GM23338 (cell line): ENCODE results near the gene RBL1. TPM values are rescaled to one million over a fixed set of nuclear protein-coding genes. Genes with fewer than 3 reads are reported as not detected.

Experiments
- ATAC-seq: fragments of 200-7000 bp; cut with Tn5 transposase; 3 replicates; pipeline ENCODE4 v1.9.1; 2020
- DNase-seq: peaks from one replicate; pipeline ENCODE4 v3.0.0-alpha.2; 2015; ENCODE audit warnings: low spot score
- H2AFZ ChIP-seq: fragments of 200-600 bp; sonication (generic); 2 replicates; pipeline ENCODE4 v1.8.0; 2016; ENCODE audit warnings: antibody characterized with exemption, mild to moderate bottlenecking, moderate library complexity
- H3F3A ChIP-seq: fragments of 200-600 bp; sonication (generic); replicated peaks from 2 replicates; pipeline ENCODE4 v1.8.0; 2017; ENCODE audit warnings: antibody characterized with exemption, mixed run types, low read depth
- H3K27ac ChIP-seq: fragments of 200-600 bp; sonication (generic); 2 replicates; pipeline ENCODE4 v1.6.1; 2016; ENCODE audit warnings: low read depth
- H3K27me3 ChIP-seq: fragments of 200-600 bp; sonication (generic); 2 replicates; pipeline ENCODE4 v1.8.0; 2016; ENCODE audit warnings: mild to moderate bottlenecking, mixed run types, moderate library complexity; ENCODE audit not compliant: insufficient read depth
- H3K36me3 ChIP-seq: fragments of 200-600 bp; sonication (generic); 2 replicates; pipeline ENCODE4 v1.8.0; 2016; ENCODE audit warnings: mild to moderate bottlenecking; ENCODE audit not compliant: insufficient read depth
- H3K4me1 ChIP-seq: fragments of 200-600 bp; sonication (generic); 2 replicates; pipeline ENCODE4 v1.8.0; 2016; ENCODE audit warnings: mild to moderate bottlenecking, moderate library complexity; ENCODE audit not compliant: insufficient read depth
- H3K4me2 ChIP-seq: fragments of 200-600 bp; sonication (generic); 2 replicates; pipeline ENCODE4 v1.7.1; 2017; ENCODE audit warnings: mixed run types
- H3K4me3 ChIP-seq: fragments of 200-600 bp; sonication (generic); 2 replicates; pipeline ENCODE4 v1.6.1; 2016; ENCODE audit warnings: mixed run types
- H3K79me2 ChIP-seq: fragments of 200-600 bp; sonication (generic); replicated peaks from 2 replicates; pipeline ENCODE4 v1.8.0; 2017; ENCODE audit warnings: mild to moderate bottlenecking; ENCODE audit not compliant: insufficient read depth
- H3K9me2 ChIP-seq: fragments of 200-600 bp; sonication (generic); 2 replicates; pipeline ENCODE4 v1.8.0; 2017; ENCODE audit not compliant: insufficient read depth
- H4K20me1 ChIP-seq: fragments of 200-600 bp; sonication (generic); replicated peaks from 2 replicates; pipeline ENCODE4 v1.8.0; 2017; ENCODE audit warnings: mild to moderate bottlenecking; ENCODE audit not compliant: insufficient read depth
- H3K27ac Mint-ChIP-seq: 2 replicates; pipeline ENCODE4 v1.8.0; 2020; ENCODE audit warnings: inconsistent platforms, mild to moderate bottlenecking, moderate library complexity, mixed read lengths
- H3K27me3 Mint-ChIP-seq: 3 replicates; pipeline ENCODE4 v1.8.0; 2022; ENCODE audit warnings: low read depth, mild to moderate bottlenecking, moderate library complexity, mixed read lengths, inconsistent platforms; ENCODE audit not compliant: insufficient read depth, poor library complexity
- H3K36me3 Mint-ChIP-seq: 3 replicates; pipeline ENCODE4 v1.8.0; 2021; ENCODE audit warnings: low read depth, mild to moderate bottlenecking, inconsistent platforms, moderate library complexity, mixed read lengths
- H3K4me1 Mint-ChIP-seq: 3 replicates; pipeline ENCODE4 v1.8.0; 2020; ENCODE audit warnings: mild to moderate bottlenecking, inconsistent platforms, mixed read lengths
- H3K4me3 Mint-ChIP-seq: 3 replicates; pipeline ENCODE4 v1.8.0; 2021; ENCODE audit warnings: moderate library complexity, mild to moderate bottlenecking, inconsistent platforms, mixed read lengths
- H3K9me3 Mint-ChIP-seq: 3 replicates; pipeline ENCODE4 v1.8.0; 2020; ENCODE audit warnings: moderate library complexity, mild to moderate bottlenecking, inconsistent platforms, mixed read lengths
- CREB1 ChIP-seq: fragments of 250-450 bp; sonication (Bioruptor Pico); IDR thresholded peaks from 2 replicates; pipeline ENCODE4 v1.5.0; 2020; ENCODE audit warnings: low read depth, mild to moderate bottlenecking, moderate library complexity
- EZH2phosphoT487 ChIP-seq: fragments of 200-600 bp; sonication (generic); IDR thresholded peaks from one replicate; pipeline ENCODE4 v1.8.1; 2018; ENCODE audit warnings: antibody characterized with exemption; ENCODE audit not compliant: unreplicated experiment
- JUNB ChIP-seq: IDR thresholded peaks from one replicate; pipeline ENCODE4 v1.6.1; 2016; ENCODE audit warnings: antibody characterized with exemption; ENCODE audit not compliant: unreplicated experiment
- NANOG ChIP-seq: IDR thresholded peaks from 2 replicates; pipeline ENCODE4 v1.6.1; 2016; ENCODE audit warnings: antibody characterized with exemption, borderline replicate concordance
- POLR2AphosphoS5 ChIP-seq: IDR thresholded peaks from 2 replicates; pipeline ENCODE4 v1.6.1; 2016; ENCODE audit warnings: antibody characterized with exemption, low read depth
- STAT1 ChIP-seq: IDR thresholded peaks from one replicate; pipeline ENCODE4 v1.6.1; 2016; ENCODE audit warnings: antibody characterized with exemption; ENCODE audit not compliant: unreplicated experiment
- ZNF114 ChIP-seq: fragments of 250-450 bp; sonication (Bioruptor Pico); IDR thresholded peaks from 2 replicates; pipeline ENCODE4 v1.5.0; 2020; ENCODE audit warnings: mild to moderate bottlenecking, moderate library complexity
- ZNF331 ChIP-seq: fragments of 250-450 bp; sonication (Bioruptor Pico); IDR thresholded peaks from 2 replicates; pipeline ENCODE4 v1.5.0; 2020; ENCODE audit warnings: low read depth, mild to moderate bottlenecking, moderate library complexity
- polyA plus RNA-seq: library from polyadenylated mRNA; unstranded; fragments of >200 nt; fragmentation: Nextera tagmentation; extraction: Ambion mirVana; gene quantifications from 2 replicates; pipeline ENCODE4 v1.2.1, GENCODE V29; 2016
- total RNA-seq: library from RNA; depleted of rRNA; stranded (reverse); fragments of >200 nt; shearing (Covaris generic); gene quantifications from 2 replicates; pipeline ENCODE4 v1.2.3, GENCODE V29; 2014
- TF ChIP-seq, protein P1 (sequence below): IDR thresholded peaks from one replicate; pipeline ENCODE4 v1.6.1; 2018; ENCODE audit warnings: antibody characterized with exemption; ENCODE audit not compliant: unreplicated experiment
- TF ChIP-seq, protein P2 (sequence below), 2 experiments: fragments of 200-600 bp in 1 of 2; sonication (generic) in 1 of 2; conservative IDR thresholded peaks; 2 replicates each; pipeline versions ENCODE4 v1.5.1 to v1.6.1; 2016 to 2017; ENCODE audit warnings: antibody characterized with exemption in 2 of 2, low read depth in 2 of 2, mild to moderate bottlenecking in 2 of 2, moderate library complexity in 1 of 2
- TF ChIP-seq, protein P3 (sequence below): IDR thresholded peaks from 2 replicates; pipeline ENCODE4 v1.6.1; 2016; ENCODE audit warnings: antibody characterized with exemption

RBL1 gene
- total and polyA plus RNA-seq, 2 experiments from 2014 or later: 6.4 to 12.6 TPM

DNA sequence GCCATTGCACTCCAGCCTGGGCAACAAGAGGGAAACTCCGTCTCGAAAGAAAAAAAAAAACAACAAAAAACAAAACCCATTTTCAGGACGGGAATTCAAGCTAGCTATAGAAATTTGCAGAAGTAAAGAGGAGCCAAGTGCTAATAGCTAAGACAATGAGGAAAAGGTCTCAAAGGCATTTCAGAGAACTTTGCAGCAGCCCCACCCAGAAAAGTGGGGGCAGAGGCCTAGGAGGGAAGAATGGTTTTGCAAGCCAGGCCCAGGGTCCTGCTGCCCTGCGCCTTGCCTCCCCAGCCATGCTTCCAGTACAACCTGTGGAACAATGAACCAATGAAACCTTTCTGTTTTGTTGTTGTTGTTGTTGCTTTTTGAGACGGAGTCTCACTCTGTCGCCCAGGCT lies 106.0 kb downstream of the RBL1 start:
- H3K27ac Mint-ChIP-seq: no peak overlapping the region
- Histone ChIP-seq H3K9me2 (no peaks in the 10 kb centered on the region), H3K4me2 (no peak overlapping the region), H3K4me3 (no peak overlapping the region), H3K36me3 (no peaks in the 10 kb centered on the region; the same call in 1 of the 2 replicates), H3F3A (no peaks in the 10 kb centered on the region), H4K20me1 (no peaks in the 10 kb centered on the region), H3K4me1 (0 out of 2 replicates have a peak, but pooled peaks cover 6% of the 10 kb centered on the region), H3K27ac (no peak overlapping the region), H2AFZ (peak overlapping the region; percentile 40; the same call in 1 of the 2 replicates), H3K27me3 (no peaks in the 10 kb centered on the region), H3K79me2 (no peaks in the 10 kb centered on the region)
- TF ChIP-seq ZNF331 (CRISPR knock-in tag) (no peak), CREB1 (no peak), EZH2phosphoT487 (no peak), STAT1 (no peak), NANOG (no peak)
- TF ChIP-seq, protein P1, sequence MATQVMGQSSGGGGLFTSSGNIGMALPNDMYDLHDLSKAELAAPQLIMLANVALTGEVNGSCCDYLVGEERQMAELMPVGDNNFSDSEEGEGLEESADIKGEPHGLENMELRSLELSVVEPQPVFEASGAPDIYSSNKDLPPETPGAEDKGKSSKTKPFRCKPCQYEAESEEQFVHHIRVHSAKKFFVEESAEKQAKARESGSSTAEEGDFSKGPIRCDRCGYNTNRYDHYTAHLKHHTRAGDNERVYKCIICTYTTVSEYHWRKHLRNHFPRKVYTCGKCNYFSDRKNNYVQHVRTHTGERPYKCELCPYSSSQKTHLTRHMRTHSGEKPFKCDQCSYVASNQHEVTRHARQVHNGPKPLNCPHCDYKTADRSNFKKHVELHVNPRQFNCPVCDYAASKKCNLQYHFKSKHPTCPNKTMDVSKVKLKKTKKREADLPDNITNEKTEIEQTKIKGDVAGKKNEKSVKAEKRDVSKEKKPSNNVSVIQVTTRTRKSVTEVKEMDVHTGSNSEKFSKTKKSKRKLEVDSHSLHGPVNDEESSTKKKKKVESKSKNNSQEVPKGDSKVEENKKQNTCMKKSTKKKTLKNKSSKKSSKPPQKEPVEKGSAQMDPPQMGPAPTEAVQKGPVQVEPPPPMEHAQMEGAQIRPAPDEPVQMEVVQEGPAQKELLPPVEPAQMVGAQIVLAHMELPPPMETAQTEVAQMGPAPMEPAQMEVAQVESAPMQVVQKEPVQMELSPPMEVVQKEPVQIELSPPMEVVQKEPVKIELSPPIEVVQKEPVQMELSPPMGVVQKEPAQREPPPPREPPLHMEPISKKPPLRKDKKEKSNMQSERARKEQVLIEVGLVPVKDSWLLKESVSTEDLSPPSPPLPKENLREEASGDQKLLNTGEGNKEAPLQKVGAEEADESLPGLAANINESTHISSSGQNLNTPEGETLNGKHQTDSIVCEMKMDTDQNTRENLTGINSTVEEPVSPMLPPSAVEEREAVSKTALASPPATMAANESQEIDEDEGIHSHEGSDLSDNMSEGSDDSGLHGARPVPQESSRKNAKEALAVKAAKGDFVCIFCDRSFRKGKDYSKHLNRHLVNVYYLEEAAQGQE: no peak
- TF ChIP-seq, protein P2, sequence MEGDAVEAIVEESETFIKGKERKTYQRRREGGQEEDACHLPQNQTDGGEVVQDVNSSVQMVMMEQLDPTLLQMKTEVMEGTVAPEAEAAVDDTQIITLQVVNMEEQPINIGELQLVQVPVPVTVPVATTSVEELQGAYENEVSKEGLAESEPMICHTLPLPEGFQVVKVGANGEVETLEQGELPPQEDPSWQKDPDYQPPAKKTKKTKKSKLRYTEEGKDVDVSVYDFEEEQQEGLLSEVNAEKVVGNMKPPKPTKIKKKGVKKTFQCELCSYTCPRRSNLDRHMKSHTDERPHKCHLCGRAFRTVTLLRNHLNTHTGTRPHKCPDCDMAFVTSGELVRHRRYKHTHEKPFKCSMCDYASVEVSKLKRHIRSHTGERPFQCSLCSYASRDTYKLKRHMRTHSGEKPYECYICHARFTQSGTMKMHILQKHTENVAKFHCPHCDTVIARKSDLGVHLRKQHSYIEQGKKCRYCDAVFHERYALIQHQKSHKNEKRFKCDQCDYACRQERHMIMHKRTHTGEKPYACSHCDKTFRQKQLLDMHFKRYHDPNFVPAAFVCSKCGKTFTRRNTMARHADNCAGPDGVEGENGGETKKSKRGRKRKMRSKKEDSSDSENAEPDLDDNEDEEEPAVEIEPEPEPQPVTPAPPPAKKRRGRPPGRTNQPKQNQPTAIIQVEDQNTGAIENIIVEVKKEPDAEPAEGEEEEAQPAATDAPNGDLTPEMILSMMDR (conservative IDR thresholded peaks at IDR 0.05; ENCODE audit: low read depth in 2 of 2): no peak
- DNase-seq: no peak
- no peak overlapping the region for H3K4me3 Mint-ChIP-seq
- H3K27me3 Mint-ChIP-seq: peaks cover 4% of the 10 kb centered on the region
- ATAC-seq: peak; percentile 53
- H3K4me1 Mint-ChIP-seq: peaks cover 14% of the 10 kb centered on the region; the same call in 2 of the 3 replicates
- H3K36me3 Mint-ChIP-seq: peaks cover 23% of the 10 kb centered on the region
- H3K9me3 Mint-ChIP-seq: peaks cover 24% of the 10 kb centered on the region

DNA sequence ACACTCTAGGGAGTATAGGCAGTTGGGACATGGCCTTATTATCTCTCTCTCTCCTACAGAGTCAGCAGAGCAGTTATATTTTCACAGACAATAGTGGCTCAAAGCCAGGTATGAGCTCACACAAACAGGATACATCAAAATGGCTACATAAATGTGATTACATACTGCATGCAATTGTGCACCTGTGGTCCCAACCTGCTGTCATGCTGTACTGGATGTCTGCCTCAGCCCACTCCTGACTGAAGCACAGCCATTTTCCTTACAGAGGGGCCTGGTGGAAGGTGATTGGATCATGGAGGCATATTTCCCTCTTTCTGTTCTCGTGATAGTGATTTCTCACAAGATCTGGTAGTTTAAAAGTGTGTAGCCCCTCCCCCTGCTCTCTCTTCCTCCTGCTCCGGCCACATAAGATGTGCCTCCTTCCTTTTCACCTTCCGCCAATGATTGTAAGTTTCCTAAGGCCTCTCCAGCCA lies 107.3 kb downstream of the RBL1 start:
- H3K4me1 ChIP-seq: 0 out of 2 replicates have a peak, but pooled peaks cover 6% of the 10 kb centered on the region
- H4K20me1 ChIP-seq: no peaks in the 10 kb centered on the region
- H2AFZ ChIP-seq: peak overlapping the region; percentile 40
- no peak overlapping the region for H3K4me3 Mint-ChIP-seq
- H3K27ac Mint-ChIP-seq: no peak overlapping the region
- H3F3A ChIP-seq: no peaks in the 10 kb centered on the region
- no peaks in the 10 kb centered on the region; the same call in 1 of the 2 replicates for H3K36me3 ChIP-seq
- H3K27me3 Mint-ChIP-seq: peaks cover 4% of the 10 kb centered on the region
- no peaks in the 10 kb centered on the region for H3K79me2 ChIP-seq
- H3K9me3 Mint-ChIP-seq: peaks cover 11% of the 10 kb centered on the region
- H3K4me1 Mint-ChIP-seq: peaks cover 14% of the 10 kb centered on the region; the same call in 2 of the 3 replicates
- ATAC-seq (no peak), DNase-seq (no peak)
- no peak overlapping the region for H3K4me2 ChIP-seq
- H3K27me3 ChIP-seq: no peaks in the 10 kb centered on the region
- H3K4me3 ChIP-seq: no peak overlapping the region
- H3K9me2 ChIP-seq: no peaks in the 10 kb centered on the region
- peaks cover 11% of the 10 kb centered on the region for H3K36me3 Mint-ChIP-seq
- H3K27ac ChIP-seq: no peak overlapping the region
- TF ChIP-seq, protein P2 (conservative IDR thresholded peaks at IDR 0.05; ENCODE audit: low read depth in 2 of 2): no peak
- no peak for TF ChIP-seq POLR2AphosphoS5
- TF ChIP-seq EZH2phosphoT487: no peak
- TF ChIP-seq JUNB: no peak
- no peak for TF ChIP-seq NANOG
- TF ChIP-seq, protein P1: no peak
- TF ChIP-seq ZNF114 (CRISPR knock-in tag): no peak
- no peak for TF ChIP-seq CREB1
- TF ChIP-seq, protein P3, sequence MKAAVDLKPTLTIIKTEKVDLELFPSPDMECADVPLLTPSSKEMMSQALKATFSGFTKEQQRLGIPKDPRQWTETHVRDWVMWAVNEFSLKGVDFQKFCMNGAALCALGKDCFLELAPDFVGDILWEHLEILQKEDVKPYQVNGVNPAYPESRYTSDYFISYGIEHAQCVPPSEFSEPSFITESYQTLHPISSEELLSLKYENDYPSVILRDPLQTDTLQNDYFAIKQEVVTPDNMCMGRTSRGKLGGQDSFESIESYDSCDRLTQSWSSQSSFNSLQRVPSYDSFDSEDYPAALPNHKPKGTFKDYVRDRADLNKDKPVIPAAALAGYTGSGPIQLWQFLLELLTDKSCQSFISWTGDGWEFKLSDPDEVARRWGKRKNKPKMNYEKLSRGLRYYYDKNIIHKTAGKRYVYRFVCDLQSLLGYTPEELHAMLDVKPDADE: no peak
